K562 (cell line): Measurements from ENCODE around the gene SAE1. TPM values are rescaled to one million over a fixed set of nuclear protein-coding genes. Genes with fewer than 3 reads are reported as not detected.
A peak's percentile ranks its signal among the peaks of the same experiment; 100 is the strongest.

Experiments
- CEBPZ ChIP-seq: fragments of 150-350 bp; IDR thresholded peaks from 2 replicates; pipeline ENCODE4 v1.6.1; 2014; ENCODE audit warnings: low read depth, mild to moderate bottlenecking, low read length, borderline replicate concordance
- CHD4 ChIP-seq: fragments of 200-600 bp; sonication (generic); IDR thresholded peaks from 3 replicates; pipeline ENCODE4 v1.6.1; 2012; ENCODE audit warnings: low read depth, mild to moderate bottlenecking, mixed read lengths, low read length, inconsistent platforms; ENCODE audit not compliant: insufficient read depth, insufficient replicate concordance, poor library complexity, severe bottlenecking
- CREM ChIP-seq: IDR thresholded peaks from 2 replicates; pipeline ENCODE4 v1.6.1; 2014; ENCODE audit warnings: antibody characterized with exemption, low read depth
- EGR1 ChIP-seq: fragments of 450-650 bp; conservative IDR thresholded peaks from 2 replicates; pipeline ENCODE4 v1.6.1; 2017; ENCODE audit warnings: mild to moderate bottlenecking
- HLTF ChIP-seq: fragments of 450-650 bp; IDR thresholded peaks from 2 replicates; pipeline ENCODE4 v1.6.1; 2016
- HNRNPH1 ChIP-seq: fragments of 200-400 bp; formaldehyde crosslinking; optimal IDR thresholded peaks from 2 replicates; pipeline ENCODE3; 2017; ENCODE audit warnings: low read depth, mild to moderate bottlenecking, low read length, moderate library complexity
- MBD2 ChIP-seq: sonication (generic); IDR thresholded peaks from 2 replicates; pipeline ENCODE4 v1.6.1; 2016; ENCODE audit warnings: low read depth, borderline replicate concordance
- NCOA4 ChIP-seq: fragments of 450-650 bp; IDR thresholded peaks from 2 replicates; pipeline ENCODE4 v1.6.1; 2018; ENCODE audit warnings: mild to moderate bottlenecking; ENCODE audit not compliant: partially characterized antibody
- POLR2A ChIP-seq: fragments of 450-650 bp; conservative IDR thresholded peaks from 2 replicates; pipeline ENCODE4 v1.6.1; 2016
- POLR3G ChIP-seq: IDR thresholded peaks from 2 replicates; pipeline ENCODE4 v1.6.1; 2011; ENCODE audit not compliant: insufficient read length, insufficient replicate concordance; ENCODE audit errors: extremely low read depth
- SAFB ChIP-seq: fragments of 200-400 bp; formaldehyde crosslinking; IDR thresholded peaks from 2 replicates; pipeline ENCODE4 v1.6.1; 2017; ENCODE audit warnings: low read depth, low read length, borderline replicate concordance
- ZNF263 ChIP-seq: sonication (generic); formaldehyde crosslinking; IDR thresholded peaks from 2 replicates; pipeline ENCODE4 v1.8.0; 2022; ENCODE audit warnings: mild to moderate bottlenecking, missing genetic modification reagents, borderline replicate concordance
- ZNF589 ChIP-seq: fragments of 200-800 bp; sonication (Bioruptor generic); IDR thresholded peaks from 2 replicates; pipeline ENCODE4 v1.6.1; 2016; ENCODE audit warnings: low read depth, missing genetic modification characterization, missing compliant biosample characterization
- ZNF77 ChIP-seq: fragments of 250-450 bp; sonication (Bioruptor Pico); IDR thresholded peaks from 2 replicates; pipeline ENCODE4 v1.5.0; 2020
- polyA plus RNA-seq, 8 experiments: library from polyadenylated mRNA; depleted of rRNA in 4 of 8; stranded (reverse) in 5 of 8; unstranded in 3 of 8; fragments of >200 nt; fragmentation: Nextera tagmentation in 2 of 8; fragmentation: Illumina TruSeq in 1 of 8; extraction: Ambion mirVana in 2 of 8; extraction: Trizol in 1 of 8; gene quantifications; 2 replicates each; pipeline versions ENCODE4 v1.2.1 to v1.2.3, GENCODE V29; 2011 to 2014; ENCODE audit warnings: inconsistent platforms in 1 of 8, missing spikeins in 1 of 8
- total RNA-seq, 7 experiments: library from RNA; depleted of rRNA in 6 of 7; stranded (reverse); fragments of >200 nt in 6 of 7; fragmentation: Illumina TruSeq in 2 of 7; extraction: Trizol in 2 of 7; gene quantifications; 2 replicates each; pipeline versions ENCODE4 v1.2.1 to v1.2.3, GENCODE V29; 2011 to 2021; ENCODE audit warnings: low replicate concordance in 1 of 7
- TF ChIP-seq, protein P1 (sequence below): sonication (generic); formaldehyde crosslinking; IDR thresholded peaks from 2 replicates; pipeline ENCODE4 v1.8.1; 2022; ENCODE audit warnings: missing genetic modification reagents
- TF ChIP-seq, protein P2 (sequence below): sonication (generic); formaldehyde crosslinking; IDR thresholded peaks from 2 replicates; pipeline ENCODE4 v1.8.1; 2023; ENCODE audit warnings: missing genetic modification reagents, mild to moderate bottlenecking, borderline replicate concordance
- TF ChIP-seq, protein P3 (sequence below): fragments of 450-650 bp; formaldehyde crosslinking; IDR thresholded peaks from 2 replicates; pipeline ENCODE4 v1.4.0; 2020; ENCODE audit warnings: mild to moderate bottlenecking, moderate library complexity

Gene SAE1
- total and polyA plus RNA-seq, 9 of the 15 experiments (the other 6 are each of a cell fraction or from before 2014, with no cell fraction given) = 82.8 to 299 (median 217) TPM

DNA sequence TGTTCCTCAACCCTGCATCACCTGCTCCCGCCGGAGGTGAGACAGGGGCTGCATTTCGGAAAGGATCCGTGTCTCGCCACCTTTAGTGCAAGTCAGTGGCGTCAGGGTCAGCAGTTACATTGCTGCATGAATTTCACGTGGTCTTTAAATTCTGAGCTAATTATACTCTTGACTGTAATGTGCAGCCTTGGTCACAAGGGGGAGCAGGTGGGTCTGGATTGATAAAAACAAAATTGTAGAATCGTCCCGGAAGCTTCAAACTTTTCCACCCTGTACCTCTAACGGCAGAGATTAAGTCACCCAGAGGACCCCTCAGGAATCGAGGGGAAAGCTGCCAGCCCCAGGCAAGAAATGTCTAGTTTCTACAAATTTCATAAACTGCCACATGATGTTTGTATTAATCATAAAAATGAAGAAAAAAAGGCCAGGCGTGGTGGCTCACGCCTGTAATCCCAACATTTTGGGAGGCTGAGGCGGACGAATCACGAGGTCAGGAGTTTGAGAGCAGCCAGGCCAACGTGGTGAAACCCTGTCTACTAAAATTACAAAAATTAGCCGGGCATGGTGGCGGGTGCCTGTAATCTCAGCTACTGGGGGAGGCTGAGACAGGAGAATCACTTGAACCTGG lies 80.2 kb downstream of the SAE1 start (continued):
- TF ChIP-seq POLR3G (no peak), ZNF263 (CRISPR knock-in tag) (no peak), SAFB (no peak), CREM (0 out of 2 replicates have a peak, but pooled peaks have one; percentile 17), CHD4 (no peak), POLR2A (no peak), ZNF77 (CRISPR knock-in tag) (no peak), NCOA4 (no peak), ZNF589 (CRISPR knock-in tag) (peak; percentile 98), EGR1 (no peak), MBD2 (no peak), HNRNPH1 (no peak), CEBPZ (no peak), HLTF (no peak)
- TF ChIP-seq, protein P1, sequence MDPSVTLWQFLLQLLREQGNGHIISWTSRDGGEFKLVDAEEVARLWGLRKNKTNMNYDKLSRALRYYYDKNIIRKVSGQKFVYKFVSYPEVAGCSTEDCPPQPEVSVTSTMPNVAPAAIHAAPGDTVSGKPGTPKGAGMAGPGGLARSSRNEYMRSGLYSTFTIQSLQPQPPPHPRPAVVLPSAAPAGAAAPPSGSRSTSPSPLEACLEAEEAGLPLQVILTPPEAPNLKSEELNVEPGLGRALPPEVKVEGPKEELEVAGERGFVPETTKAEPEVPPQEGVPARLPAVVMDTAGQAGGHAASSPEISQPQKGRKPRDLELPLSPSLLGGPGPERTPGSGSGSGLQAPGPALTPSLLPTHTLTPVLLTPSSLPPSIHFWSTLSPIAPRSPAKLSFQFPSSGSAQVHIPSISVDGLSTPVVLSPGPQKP = no peak
- TF ChIP-seq, protein P2, sequence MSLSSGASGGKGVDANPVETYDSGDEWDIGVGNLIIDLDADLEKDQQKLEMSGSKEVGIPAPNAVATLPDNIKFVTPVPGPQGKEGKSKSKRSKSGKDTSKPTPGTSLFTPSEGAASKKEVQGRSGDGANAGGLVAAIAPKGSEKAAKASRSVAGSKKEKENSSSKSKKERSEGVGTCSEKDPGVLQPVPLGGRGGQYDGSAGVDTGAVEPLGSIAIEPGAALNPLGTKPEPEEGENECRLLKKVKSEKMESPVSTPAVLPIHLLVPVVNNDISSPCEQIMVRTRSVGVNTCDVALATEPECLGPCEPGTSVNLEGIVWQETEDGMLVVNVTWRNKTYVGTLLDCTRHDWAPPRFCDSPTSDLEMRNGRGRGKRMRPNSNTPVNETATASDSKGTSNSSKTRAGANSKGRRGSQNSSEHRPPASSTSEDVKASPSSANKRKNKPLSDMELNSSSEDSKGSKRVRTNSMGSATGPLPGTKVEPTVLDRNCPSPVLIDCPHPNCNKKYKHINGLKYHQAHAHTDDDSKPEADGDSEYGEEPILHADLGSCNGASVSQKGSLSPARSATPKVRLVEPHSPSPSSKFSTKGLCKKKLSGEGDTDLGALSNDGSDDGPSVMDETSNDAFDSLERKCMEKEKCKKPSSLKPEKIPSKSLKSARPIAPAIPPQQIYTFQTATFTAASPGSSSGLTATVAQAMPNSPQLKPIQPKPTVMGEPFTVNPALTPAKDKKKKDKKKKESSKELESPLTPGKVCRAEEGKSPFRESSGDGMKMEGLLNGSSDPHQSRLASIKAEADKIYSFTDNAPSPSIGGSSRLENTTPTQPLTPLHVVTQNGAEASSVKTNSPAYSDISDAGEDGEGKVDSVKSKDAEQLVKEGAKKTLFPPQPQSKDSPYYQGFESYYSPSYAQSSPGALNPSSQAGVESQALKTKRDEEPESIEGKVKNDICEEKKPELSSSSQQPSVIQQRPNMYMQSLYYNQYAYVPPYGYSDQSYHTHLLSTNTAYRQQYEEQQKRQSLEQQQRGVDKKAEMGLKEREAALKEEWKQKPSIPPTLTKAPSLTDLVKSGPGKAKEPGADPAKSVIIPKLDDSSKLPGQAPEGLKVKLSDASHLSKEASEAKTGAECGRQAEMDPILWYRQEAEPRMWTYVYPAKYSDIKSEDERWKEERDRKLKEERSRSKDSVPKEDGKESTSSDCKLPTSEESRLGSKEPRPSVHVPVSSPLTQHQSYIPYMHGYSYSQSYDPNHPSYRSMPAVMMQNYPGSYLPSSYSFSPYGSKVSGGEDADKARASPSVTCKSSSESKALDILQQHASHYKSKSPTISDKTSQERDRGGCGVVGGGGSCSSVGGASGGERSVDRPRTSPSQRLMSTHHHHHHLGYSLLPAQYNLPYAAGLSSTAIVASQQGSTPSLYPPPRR (CRISPR knock-in tag) = no peak
- TF ChIP-seq, protein P3, sequence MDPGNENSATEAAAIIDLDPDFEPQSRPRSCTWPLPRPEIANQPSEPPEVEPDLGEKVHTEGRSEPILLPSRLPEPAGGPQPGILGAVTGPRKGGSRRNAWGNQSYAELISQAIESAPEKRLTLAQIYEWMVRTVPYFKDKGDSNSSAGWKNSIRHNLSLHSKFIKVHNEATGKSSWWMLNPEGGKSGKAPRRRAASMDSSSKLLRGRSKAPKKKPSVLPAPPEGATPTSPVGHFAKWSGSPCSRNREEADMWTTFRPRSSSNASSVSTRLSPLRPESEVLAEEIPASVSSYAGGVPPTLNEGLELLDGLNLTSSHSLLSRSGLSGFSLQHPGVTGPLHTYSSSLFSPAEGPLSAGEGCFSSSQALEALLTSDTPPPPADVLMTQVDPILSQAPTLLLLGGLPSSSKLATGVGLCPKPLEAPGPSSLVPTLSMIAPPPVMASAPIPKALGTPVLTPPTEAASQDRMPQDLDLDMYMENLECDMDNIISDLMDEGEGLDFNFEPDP (CRISPR knock-in tag) = peak; percentile 69; the same call in 1 of the 2 replicates
